GM18498 (cell line): Measurements from ENCODE around the gene APBA2.
"Not testable (repeated sequence)": the region's sequence is repeated elsewhere in the genome, so short reads cannot be mapped to it uniquely, and the experiment has no call there.

Experiments used
- ATAC-seq: cut with Tn5 transposase; IDR thresholded peaks from one replicate; pipeline ENCODE4 v1.9.1; 2021; ENCODE audit warnings: mild to moderate bottlenecking, moderate library complexity; ENCODE audit not compliant: unreplicated experiment

APBA2 gene

GRCh38 chr15:29031502-29032228 lies 145.9 kb downstream of the APBA2 start:
- no peak for ATAC-seq

GRCh38 chr15:29032229-29032625 lies 146.5 kb downstream of the APBA2 start:
- no peak for ATAC-seq

GRCh38 chr15:29032751-29033150 lies 147.0 kb downstream of the APBA2 start:
- no peak for ATAC-seq

- ATAC-seq: no peak
These were observed 148.4 kb downstream of the APBA2 start for GRCh38 chr15:29034151-29034550.

- ATAC-seq: no peak
These were observed 149.0 kb downstream of the APBA2 start for GRCh38 chr15:29034593-29035335.

GRCh38 chr15:29035336-29036285 lies 149.8 kb downstream of the APBA2 start:
- ATAC-seq: no peak

GRCh38 chr15:29037997-29038705 lies 152.4 kb downstream of the APBA2 start:
- ATAC-seq: no peak

GRCh38 chr15:29039466-29040369 lies 153.9 kb downstream of the APBA2 start:
- no peak for ATAC-seq

GRCh38 chr15:29040370-29040751 lies 154.6 kb downstream of the APBA2 start:
- ATAC-seq: no peak

GRCh38 chr15:29043736-29044502 lies 158.1 kb downstream of the APBA2 start:
- ATAC-seq: no peak

- ATAC-seq: no peak
These were observed 158.7 kb downstream of the APBA2 start for GRCh38 chr15:29044503-29044901.

GRCh38 chr15:29045161-29045560 lies 159.4 kb downstream of the APBA2 start:
- ATAC-seq: not testable (repeated sequence)

- ATAC-seq: no peak
These were observed 159.9 kb downstream of the APBA2 start for GRCh38 chr15:29045717-29046116.

- no peak for ATAC-seq
These were observed 160.6 kb downstream of the APBA2 start for GRCh38 chr15:29046281-29046810.

- no peak for ATAC-seq
These were observed 161.2 kb downstream of the APBA2 start for GRCh38 chr15:29046977-29047376.

- no peak for ATAC-seq
These were observed 162.2 kb downstream of the APBA2 start for GRCh38 chr15:29048011-29048410.

GRCh38 chr15:29050870-29051269 lies 165.1 kb downstream of the APBA2 start:
- ATAC-seq: no peak

- no peak for ATAC-seq
These were observed 165.6 kb downstream of the APBA2 start for GRCh38 chr15:29051422-29051821.

GRCh38 chr15:29053006-29053405 lies 167.2 kb downstream of the APBA2 start:
- ATAC-seq: no peak
